Calu3 (cell line): ENCODE data around the gene MDM1. TPM values are rescaled to one million over a fixed set of nuclear protein-coding genes. Genes with fewer than 3 reads are reported as not detected.

Source experiments
- BruUV-seq: library from RNA; stranded (reverse); fragments of 400-500 nt; replicated peaks from 2 replicates; lab custom pipeline; 2021; lab: Mats Ljungman, UMichigan
- CTCF ChIA-PET: fragments of 300-600 bp; sonication (Branson Sonifier 250); formaldehyde crosslinking; loops from one replicate; lab custom pipeline; 2022; ENCODE audit warnings: antibody characterized with exemption; lab: Charles Lee
- DNase-seq: peaks from one replicate; pipeline ENCODE4 v3.0.0; 2022
- H3K27ac Mint-ChIP-seq: one replicate; pipeline ENCODE4 v1.8.0; 2022; ENCODE audit warnings: mixed read lengths; ENCODE audit not compliant: unreplicated experiment
- H3K27me3 Mint-ChIP-seq: one replicate; pipeline ENCODE4 v1.8.0; 2022; ENCODE audit warnings: mixed read lengths; ENCODE audit not compliant: unreplicated experiment
- H3K36me3 Mint-ChIP-seq: one replicate; pipeline ENCODE4 v1.8.0; 2022; ENCODE audit warnings: mild to moderate bottlenecking, moderate library complexity, mixed read lengths; ENCODE audit not compliant: insufficient read depth, unreplicated experiment
- H3K4me1 Mint-ChIP-seq: one replicate; pipeline ENCODE4 v1.8.0; 2022; ENCODE audit warnings: mild to moderate bottlenecking, low read depth, mixed read lengths; ENCODE audit not compliant: unreplicated experiment
- H3K4me3 Mint-ChIP-seq: one replicate; pipeline ENCODE4 v1.8.0; 2022; ENCODE audit warnings: mild to moderate bottlenecking, low read depth, moderate library complexity, mixed read lengths; ENCODE audit not compliant: unreplicated experiment
- H3K9me3 Mint-ChIP-seq: one replicate; pipeline ENCODE4 v1.8.0; 2022; ENCODE audit warnings: low read depth, mixed read lengths; ENCODE audit not compliant: unreplicated experiment
- intact Hi-C: fragments of 100-400 bp; cut with micrococcal nuclease; formaldehyde crosslinking; loops from one replicate; pipeline ENCODE4 v1.10.0; 2022; ENCODE audit not compliant: unreplicated experiment
- total RNA-seq: library from RNA; stranded (reverse); gene quantifications from 2 replicates; pipeline ENCODE4 v1.2.3, GENCODE V29; 2022
- TF ChIP-seq, protein P1 (sequence below): fragments of 200-600 bp; IDR thresholded peaks from one replicate; pipeline ENCODE4 v1.8.0; 2022; ENCODE audit warnings: antibody characterized with exemption; ENCODE audit not compliant: unreplicated experiment

Gene MDM1
- total RNA-seq, 1 experiment from 2014 or later, result 22.7 TPM

DNA sequence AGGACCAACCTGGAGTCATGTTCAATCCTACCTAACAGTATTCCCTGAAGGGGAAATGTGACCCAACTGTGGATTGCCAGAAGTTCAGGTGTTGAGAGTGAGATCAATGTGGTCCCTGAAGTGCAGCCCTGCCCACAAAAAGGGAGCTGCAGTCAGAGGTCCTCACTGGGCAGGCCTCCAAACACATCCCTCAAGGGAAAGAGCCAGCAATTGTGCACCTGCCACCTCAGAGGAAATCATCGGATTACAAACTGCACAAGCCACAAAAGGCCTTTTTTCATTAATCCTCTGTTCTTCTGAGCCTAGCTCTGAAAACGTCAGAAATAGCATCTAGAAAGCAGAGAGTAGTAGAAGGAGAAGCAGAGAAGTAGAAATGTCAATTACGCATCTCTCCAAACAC is 10.8 kb upstream of the MDM1 start:
- Mint-ChIP-seq H3K9me3 (no peaks in the 10 kb centered on the region), H3K27ac (no peak overlapping the region), H3K4me1 (no peaks in the 10 kb centered on the region), H3K4me3 (no peak overlapping the region), H3K27me3 (peaks cover 74% of the 10 kb centered on the region), H3K36me3 (no peaks in the 10 kb centered on the region)
- no TSS peak for BruUV-seq
- no peak for DNase-seq
- TF ChIP-seq, protein P1, sequence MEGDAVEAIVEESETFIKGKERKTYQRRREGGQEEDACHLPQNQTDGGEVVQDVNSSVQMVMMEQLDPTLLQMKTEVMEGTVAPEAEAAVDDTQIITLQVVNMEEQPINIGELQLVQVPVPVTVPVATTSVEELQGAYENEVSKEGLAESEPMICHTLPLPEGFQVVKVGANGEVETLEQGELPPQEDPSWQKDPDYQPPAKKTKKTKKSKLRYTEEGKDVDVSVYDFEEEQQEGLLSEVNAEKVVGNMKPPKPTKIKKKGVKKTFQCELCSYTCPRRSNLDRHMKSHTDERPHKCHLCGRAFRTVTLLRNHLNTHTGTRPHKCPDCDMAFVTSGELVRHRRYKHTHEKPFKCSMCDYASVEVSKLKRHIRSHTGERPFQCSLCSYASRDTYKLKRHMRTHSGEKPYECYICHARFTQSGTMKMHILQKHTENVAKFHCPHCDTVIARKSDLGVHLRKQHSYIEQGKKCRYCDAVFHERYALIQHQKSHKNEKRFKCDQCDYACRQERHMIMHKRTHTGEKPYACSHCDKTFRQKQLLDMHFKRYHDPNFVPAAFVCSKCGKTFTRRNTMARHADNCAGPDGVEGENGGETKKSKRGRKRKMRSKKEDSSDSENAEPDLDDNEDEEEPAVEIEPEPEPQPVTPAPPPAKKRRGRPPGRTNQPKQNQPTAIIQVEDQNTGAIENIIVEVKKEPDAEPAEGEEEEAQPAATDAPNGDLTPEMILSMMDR, result no peak
- intact Hi-C loops, result no loop called here
- CTCF ChIA-PET, result interaction anchor here (1.3 kb wide), 1 partner anchor 13 kb away, joined by 3 read pairs; no protein-coding TSS in a partner anchor

DNA sequence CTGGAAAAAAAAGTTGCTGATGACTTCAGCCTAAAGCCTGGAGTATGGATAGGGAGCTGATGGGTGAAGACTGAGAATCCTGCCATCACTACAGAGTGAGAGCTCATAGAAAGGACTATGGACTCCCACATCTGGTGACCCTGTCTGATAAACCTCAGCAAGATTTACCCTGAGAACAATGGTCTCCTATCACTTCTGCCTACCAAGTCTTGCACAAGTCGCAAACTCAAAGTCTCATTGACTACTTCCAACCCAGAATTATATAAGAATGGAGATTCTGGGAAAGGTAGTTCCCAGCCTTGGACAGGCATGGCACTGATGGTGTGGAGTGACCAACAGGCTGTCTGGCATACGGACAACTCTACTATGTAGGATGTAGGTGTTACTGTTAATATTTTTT is 9.7 kb upstream of the MDM1 start:
- intact Hi-C loops, result no loop called here
- DNase-seq, result no peak
- Mint-ChIP-seq H3K4me1 (no peaks in the 10 kb centered on the region), H3K9me3 (no peaks in the 10 kb centered on the region), H3K4me3 (no peak overlapping the region), H3K36me3 (no peaks in the 10 kb centered on the region), H3K27me3 (peaks cover 66% of the 10 kb centered on the region), H3K27ac (no peak overlapping the region)
- TF ChIP-seq, protein P1, result no peak
- CTCF ChIA-PET, result interaction anchor here (0.6 kb wide), 1 partner anchor 334 kb away, joined by 5 read pairs; no protein-coding TSS in a partner anchor
- no TSS peak for BruUV-seq

DNA sequence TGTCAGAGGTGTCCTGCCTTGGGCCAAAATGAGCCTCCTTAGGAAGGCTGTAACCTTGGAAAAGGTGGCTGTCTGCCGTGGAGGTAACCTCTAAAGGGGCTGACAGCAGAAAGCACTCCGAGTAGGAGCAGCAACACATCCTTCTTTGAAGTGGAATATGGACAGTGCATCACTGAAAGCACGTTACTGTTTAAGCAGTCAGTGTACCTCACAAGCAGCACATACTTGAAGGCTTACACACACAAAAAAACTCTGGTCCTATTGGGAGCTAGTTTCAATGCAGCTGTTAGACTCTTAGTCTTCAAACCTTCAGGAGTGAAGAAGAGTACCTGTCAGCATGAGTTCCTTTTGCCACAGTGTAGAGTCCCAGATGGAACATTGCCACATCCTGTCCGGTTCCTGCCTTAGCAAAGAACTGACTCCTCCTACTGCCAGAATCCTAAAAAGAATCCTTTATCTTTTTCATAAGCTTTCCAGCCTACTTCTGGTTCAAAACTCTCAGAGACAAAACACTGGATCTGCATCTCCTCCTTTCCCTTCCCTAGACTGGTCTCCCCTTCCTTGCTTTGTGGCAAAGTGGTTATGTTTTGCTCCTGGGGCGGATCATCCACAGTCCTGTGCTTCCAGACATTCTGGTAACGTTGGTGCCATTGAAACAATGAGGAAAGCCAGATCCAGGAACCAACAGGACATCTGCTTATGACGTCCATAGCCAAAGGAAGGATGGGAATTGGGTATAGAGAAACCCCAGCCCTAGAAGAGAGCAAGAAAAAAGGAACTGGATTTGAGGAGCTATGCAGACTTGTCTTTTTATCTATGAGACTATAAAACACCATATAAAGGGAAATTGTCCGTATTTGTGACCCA is 8.5 kb upstream of the MDM1 start:
- DNase-seq, result no peak
- TF ChIP-seq, protein P1, result no peak
- no peaks in the 10 kb centered on the region for H3K9me3 Mint-ChIP-seq
- no peaks in the 10 kb centered on the region for H3K4me1 Mint-ChIP-seq
- H3K36me3 Mint-ChIP-seq, result no peaks in the 10 kb centered on the region
- intact Hi-C loops, result no loop called here
- no TSS peak for BruUV-seq
- H3K27ac Mint-ChIP-seq, result no peak overlapping the region
- no peak overlapping the region for H3K4me3 Mint-ChIP-seq
- CTCF ChIA-PET, result no interaction called here
- H3K27me3 Mint-ChIP-seq, result peaks cover 55% of the 10 kb centered on the region

DNA sequence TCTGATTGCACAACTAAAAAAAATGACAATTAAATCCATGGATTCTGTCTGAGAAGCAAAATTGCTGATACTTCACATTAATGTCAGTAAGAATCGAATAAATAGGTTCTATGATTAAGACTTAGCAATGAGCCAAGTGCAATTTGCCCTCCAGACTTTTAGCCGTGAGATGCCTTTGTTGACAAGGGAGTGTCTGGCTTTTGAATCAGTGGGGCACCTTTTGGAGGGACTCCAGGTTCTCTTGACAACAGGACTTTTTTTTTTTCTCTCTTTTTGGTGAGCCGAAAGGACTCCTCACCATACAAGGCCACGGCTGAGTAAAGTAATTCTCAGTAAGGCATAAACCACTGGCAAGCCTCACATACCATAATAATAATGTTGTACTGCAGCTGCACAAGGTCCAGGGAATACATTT is 4.7 kb upstream of the MDM1 start:
- intact Hi-C loops, result no loop called here
- CTCF ChIA-PET, result no interaction called here
- Mint-ChIP-seq H3K9me3 (no peaks in the 10 kb centered on the region), H3K36me3 (peaks cover 13% of the 10 kb centered on the region), H3K27me3 (peaks cover 31% of the 10 kb centered on the region), H3K4me3 (no peak overlapping the region), H3K27ac (no peak overlapping the region), H3K4me1 (peaks cover 11% of the 10 kb centered on the region)
- no TSS peak for BruUV-seq
- TF ChIP-seq, protein P1, result no peak
- no peak for DNase-seq
